ENCODE data around the gene DENND1A. TPM values are rescaled to one million over a fixed set of nuclear protein-coding genes. Genes with fewer than 3 reads are reported as not detected.

DENND1A gene
- total and polyA plus RNA-seq, 11 donors = 9.8 to 24.0 (median 14.7) TPM

- no peak for ATAC-seq
- intact Hi-C loops (cut with DNase I) = no loop called here
- H3K27ac ChIP-seq = no peak overlapping the region
- no peaks in the 10 kb centered on the region for H3K4me1 ChIP-seq
- no peak for TF ChIP-seq POLR2A (IDR thresholded peaks at IDR 0.05)
- no peak for TF ChIP-seq CTCF (IDR thresholded peaks at IDR 0.05)
- DNase-seq = no peak
- no peaks in the 10 kb centered on the region for H3K9me3 ChIP-seq
- H3K27me3 ChIP-seq = peaks cover 0 to 31% (median 5%) of the 10 kb centered on the region in 9 donors
- no peak overlapping the region for H3K4me3 ChIP-seq
- H3K36me3 ChIP-seq = no peaks in the 10 kb centered on the region
Measured at GRCh38 chr9:123967323-123967722, 37.4 kb upstream of the DENND1A start.

- ATAC-seq (no peak), DNase-seq (no peak)
- H3K9me3 ChIP-seq = no peaks in the 10 kb centered on the region
- no peaks in the 10 kb centered on the region for H3K4me1 ChIP-seq
- peaks cover 0 to 36% (median 5%) of the 10 kb centered on the region in 9 donors for H3K27me3 ChIP-seq
- no peaks in the 10 kb centered on the region for H3K36me3 ChIP-seq
- WGBS, 4 donors = 38 to 47% (median 44%) methylated on average over 8 of the region's 8 CpGs
- H3K27ac ChIP-seq = no peak overlapping the region
- TF ChIP-seq POLR2A (IDR thresholded peaks at IDR 0.05) (no peak), CTCF (IDR thresholded peaks at IDR 0.05) (no peak)
- intact Hi-C loops (cut with DNase I) = no loop called here
- H3K4me3 ChIP-seq = no peak overlapping the region
Measured at GRCh38 chr9:123965801-123966686, 36.1 kb upstream of the DENND1A start.

- WGBS, 4 donors = 68 to 85% (median 76%) methylated on average over 12 of the region's 12 CpGs
- peaks cover 0 to 34% (median 10%) of the 10 kb centered on the region in 9 donors for H3K27me3 ChIP-seq
- ATAC-seq (no peak), DNase-seq (no peak)
- H3K4me3 ChIP-seq = no peak overlapping the region
- H3K36me3 ChIP-seq = no peaks in the 10 kb centered on the region
- no peaks in the 10 kb centered on the region for H3K9me3 ChIP-seq
- no peaks in the 10 kb centered on the region for H3K4me1 ChIP-seq
- intact Hi-C loops (cut with DNase I) = no loop called here
- TF ChIP-seq CTCF (IDR thresholded peaks at IDR 0.05) (no peak), POLR2A (IDR thresholded peaks at IDR 0.05) (no peak)
- no peak overlapping the region for H3K27ac ChIP-seq
Measured at GRCh38 chr9:123964761-123965160, 34.8 kb upstream of the DENND1A start.

GRCh38 chr9:123960965-123961364 is 31.0 kb upstream of the DENND1A start:
- H3K4me3 ChIP-seq = no peak overlapping the region
- WGBS, 4 donors = 54 to 69% (median 62%) methylated on average over 6 of the region's 6 CpGs
- TF ChIP-seq CTCF (IDR thresholded peaks at IDR 0.05) (no peak), POLR2A (IDR thresholded peaks at IDR 0.05) (no peak)
- no peak for ATAC-seq
- intact Hi-C loops (cut with DNase I) = no loop called here
- no peak overlapping the region for H3K27ac ChIP-seq
- H3K9me3 ChIP-seq = no peaks in the 10 kb centered on the region
- no peak for DNase-seq
- H3K4me1 ChIP-seq = no peaks in the 10 kb centered on the region
- H3K27me3 ChIP-seq = peaks cover 0 to 24% (median 8%) of the 10 kb centered on the region in 9 donors
- no peaks in the 10 kb centered on the region for H3K36me3 ChIP-seq

Measured in heart left ventricle (tissue), 16 donors.